ACHN (cell line): ENCODE results near the gene PLEKHA1.

Source experiments
- DNase-seq: peaks from one replicate; pipeline ENCODE4 v3.0.0-alpha.2; 2015
- in situ Hi-C: cut with HindIII; loops from 2 replicates; pipeline ENCODE4 v1.10.0; 2017; ENCODE audit warnings: low sequenced_read_pairs, low pct_ligation_motif_present, low pct_unique_long_range_greater_than_20kb

The PLEKHA1 gene

DNA sequence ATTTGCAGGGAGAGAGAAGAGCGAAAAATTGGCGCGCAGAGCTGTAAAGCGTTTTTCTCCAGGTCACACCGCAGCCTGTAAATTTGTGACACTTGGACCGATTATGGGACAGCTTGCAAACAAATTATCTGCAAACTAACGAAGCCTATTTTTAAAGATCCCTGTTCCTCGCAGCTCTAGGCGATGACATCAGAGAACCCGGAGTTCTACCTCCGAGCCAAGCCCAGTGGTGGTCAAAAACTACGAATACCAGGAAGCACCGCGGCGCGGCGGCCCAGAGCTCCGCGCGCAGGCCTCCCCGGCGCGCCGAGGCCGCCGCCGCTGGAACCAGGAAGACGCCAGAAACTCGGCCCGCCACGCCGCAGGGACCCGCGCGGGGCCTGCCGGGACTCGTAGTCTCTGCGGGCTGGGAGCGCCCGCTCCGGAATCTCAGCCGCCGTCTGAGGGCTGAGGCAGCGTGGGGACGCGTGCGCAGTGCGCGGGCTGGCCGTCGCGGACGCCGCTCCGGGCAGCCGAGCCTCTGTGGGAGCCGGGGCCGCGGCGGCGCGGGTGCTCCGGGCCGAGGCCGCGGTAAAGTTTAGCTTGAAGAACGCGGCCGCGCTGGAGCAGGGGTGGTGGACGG, at the start of gene PLEKHA1:
Gene PLEKHA1, plus strand, starts transcription at position 472 of the 622 bp plus-strand sequence. CDS start 18,493 bp downstream, outside the sequence.
- peak; percentile 96 for DNase-seq
- in situ Hi-C loops: no loop called here

DNA sequence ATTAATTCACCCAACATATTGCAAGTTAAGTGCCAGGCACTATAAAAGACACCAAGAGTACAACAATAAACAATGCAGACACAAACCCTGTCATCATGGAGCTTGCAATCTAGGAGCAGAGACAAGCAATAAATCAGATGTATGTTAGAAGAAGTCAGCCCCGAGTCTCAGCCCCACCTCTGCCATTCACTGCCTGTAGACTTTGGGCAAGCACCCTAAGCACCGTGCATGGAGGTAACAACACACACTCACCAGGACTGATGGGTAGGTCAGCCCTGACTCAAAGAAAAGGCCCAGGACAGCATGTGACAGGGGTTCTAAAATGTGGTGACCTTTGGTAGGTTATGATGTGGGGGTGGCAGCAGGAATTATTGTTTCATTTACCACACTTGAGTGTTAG, 49.3 kb upstream of the PLEKHA1 start:
- DNase-seq: no peak
- in situ Hi-C loops: no loop called here

DNA sequence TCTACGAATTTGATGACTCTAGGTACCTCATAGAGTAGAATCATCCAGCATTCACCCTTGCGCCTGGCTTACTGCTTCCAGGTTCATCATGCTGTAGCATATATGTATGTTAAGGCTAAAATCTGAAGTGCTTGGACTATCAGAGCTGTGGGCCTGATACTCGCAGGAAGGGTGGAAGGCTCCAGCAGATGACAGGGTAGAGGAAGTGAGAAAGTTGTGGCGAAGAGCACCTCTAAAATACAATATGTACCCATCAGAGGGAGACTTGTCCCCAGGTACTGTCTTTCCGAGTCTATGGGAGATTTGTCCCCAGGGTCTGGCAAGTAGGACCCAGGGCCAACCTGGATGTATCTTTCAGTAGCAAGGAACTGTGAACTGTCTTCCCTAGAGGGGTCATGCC, 48.1 kb upstream of the PLEKHA1 start:
- DNase-seq: no peak
- in situ Hi-C loops: no loop called here

DNA sequence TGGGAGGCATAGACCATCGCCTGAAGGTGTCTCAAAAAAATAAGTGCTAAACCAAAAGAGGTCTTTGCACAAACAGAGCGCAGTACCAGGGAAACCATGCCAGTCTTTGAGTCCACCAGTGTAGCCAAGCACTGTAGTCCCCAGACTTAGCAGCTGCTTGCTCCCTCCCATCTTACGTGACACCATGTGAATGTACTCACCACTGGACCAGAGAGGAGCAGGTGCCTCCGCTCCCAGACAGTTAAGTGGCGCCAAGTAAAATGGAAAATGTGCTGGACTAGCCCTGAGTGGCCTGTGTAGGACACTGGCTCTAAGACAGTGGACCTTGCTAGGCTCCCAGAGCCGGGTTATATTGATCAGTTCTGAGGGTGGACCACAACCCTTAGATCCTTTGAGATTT, 47.7 kb upstream of the PLEKHA1 start:
- no peak for DNase-seq
- in situ Hi-C loops: no loop called here

DNA sequence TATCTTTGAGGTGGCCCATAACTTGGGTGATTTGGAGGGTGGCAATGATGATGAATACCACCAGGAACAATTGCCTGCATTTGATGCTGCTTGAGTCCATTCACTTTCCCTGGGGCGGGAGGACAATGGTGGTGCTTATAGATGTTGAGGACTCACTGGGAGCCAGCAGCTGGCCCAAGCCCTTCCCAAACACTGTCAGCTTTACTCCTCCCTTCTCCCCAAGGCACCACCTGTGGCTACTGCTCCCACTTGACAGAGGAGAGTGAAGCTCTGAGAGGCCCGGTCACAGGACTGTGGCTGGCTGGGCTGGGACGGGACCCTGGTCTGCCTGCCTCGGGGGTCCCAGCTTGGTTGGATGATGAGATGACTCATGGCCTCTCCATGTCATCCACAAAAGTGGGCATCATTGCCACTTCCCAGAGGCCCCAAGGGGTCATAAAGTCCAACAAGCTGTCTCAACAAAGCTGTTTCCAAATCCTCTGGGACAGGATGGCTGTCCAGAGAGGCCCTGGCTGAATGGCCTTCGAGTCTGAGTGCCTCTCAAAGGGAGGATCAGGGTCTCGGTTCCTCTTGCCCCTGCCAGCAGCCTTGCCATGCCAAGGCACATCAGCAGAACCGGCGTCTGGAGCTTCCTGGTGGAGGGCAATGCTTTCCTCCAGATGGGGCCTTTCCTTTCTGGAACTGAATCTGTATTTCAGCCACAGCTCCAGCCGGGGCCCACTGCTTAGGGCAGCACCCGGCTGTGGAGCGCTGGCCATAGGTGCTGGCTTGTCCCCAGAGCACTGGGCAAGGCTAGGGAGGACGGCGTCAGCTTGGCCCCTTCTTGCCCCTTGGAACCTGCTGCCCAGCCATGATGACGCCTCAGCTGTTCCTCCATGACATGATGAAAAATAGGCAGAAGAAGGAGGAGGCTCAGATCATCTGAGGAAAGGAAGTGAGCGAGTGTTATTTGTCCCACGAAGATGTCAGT, 47.0 kb upstream of the PLEKHA1 start:
- DNase-seq: no peak
- in situ Hi-C loops: no loop called here

DNA sequence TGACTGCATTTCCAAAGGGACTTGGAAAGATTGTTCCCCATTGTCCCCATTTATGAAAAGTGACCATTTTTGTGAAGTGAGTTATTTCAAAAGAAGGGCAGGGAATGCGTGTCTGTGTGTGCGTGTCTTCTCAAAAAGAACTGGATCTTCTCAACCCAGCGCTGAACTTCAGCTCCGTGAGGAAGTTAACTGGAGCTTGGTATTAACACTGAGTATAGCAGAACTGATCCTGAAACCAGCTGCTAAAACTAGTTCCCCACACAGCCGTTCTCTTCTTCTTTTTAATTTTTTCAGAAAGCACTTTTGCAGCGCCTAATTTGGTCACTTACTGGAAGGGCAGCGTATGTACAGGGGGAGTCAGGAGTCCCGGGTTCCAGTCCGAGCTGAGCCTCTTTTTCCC, 45.8 kb upstream of the PLEKHA1 start:
- in situ Hi-C loops: no loop called here
- no peak for DNase-seq

DNA sequence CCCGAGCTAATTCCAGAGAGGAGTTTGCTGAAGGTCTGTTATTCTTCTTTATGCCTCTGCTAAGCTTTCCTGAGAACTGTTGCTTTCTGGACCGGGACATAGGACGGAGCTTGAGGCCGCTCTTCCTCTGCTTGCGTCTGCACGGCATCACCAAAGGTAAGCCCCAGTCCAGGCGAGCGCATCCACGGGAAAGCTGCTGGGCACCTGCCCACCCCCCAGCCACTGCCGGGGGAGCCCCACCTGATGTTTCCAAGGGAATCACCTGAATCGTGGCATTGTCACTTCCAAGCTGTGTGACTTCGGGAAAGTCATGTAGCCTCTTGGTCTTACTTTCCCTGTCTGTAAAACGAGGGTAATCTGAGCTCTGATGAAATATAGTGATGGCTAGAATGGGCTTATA, 45.1 kb upstream of the PLEKHA1 start:
- DNase-seq: no peak
- in situ Hi-C loops: no loop called here

DNA sequence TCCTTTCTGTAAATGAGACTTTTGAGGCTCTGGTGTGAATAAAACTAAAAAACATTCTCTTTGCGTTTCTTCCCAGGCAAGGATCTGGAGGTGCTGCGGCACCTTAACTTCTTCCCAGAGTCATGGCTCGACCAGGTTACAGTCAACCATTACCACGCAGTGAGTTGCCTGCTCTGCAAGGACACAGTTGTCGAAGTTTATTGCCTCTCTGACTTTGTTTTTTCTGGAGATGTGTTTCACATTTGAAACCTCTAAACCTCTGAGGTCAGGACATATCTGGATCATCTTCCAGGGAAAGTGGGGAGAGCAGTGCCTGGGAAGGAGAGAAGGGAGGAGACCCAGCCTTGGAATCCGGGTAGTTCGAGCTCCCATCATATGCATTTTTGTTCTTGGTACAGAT, 43.4 kb upstream of the PLEKHA1 start:
- peak; percentile 19 for DNase-seq
- in situ Hi-C loops: no loop called here

DNA sequence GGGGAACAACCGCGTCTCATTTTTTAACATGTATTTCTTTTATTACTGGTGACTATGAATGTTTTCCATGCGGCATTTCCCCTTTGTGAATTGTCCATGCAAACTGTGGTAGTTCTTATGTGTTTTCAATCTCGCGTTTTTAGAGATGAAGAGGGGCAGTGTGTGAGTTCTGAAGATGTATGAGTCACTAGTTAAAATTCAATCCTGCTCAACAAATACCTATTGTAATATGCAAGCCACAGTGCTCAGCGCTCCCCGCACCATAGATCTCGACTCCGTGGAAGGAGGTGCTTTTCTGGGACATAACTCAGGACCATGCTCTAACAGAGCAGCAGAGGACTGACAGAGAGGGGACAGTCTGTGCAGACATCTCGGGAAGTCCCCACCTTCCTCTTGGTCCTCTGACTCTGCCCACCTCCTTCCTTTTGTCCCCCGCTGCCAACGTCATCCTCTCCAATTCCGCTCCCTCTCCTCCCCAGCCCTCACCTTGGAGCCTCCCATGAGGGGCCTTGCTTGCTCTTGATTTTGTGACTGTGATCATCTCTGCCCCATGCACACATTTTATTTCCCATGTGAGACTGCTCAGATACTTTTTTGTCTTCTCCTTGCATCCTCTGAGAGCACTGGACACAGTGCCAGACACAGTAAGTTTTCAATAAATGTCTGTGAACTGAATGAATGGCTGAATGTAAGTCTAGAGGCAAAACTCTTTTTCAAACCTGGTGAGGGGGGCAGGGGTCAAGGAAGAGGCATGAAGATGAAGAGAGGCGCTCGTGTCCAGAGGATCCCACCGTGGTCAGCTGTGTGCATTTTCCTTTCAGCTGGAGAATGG, 42.7 kb upstream of the PLEKHA1 start:
- DNase-seq: peak; percentile 90
- in situ Hi-C loops: no loop called here

DNA sequence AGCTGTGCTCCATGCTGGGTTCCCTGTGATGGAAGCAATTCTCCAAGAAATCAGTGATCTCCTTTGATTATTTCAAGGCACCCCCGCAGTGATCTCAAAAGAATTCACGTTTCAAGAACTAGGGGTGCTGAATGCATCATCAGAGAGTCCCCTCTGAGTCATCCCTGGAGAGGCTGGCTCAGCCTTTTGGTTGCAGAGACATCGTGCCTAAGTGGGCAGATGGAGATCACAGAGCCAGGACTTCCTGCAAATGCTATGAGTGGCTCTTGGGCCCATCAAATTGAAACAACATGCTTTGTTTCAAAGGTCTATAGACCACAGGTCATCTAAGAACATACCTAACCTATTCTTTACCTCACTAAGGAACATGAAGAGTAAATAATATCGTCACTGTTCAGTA, 41.5 kb upstream of the PLEKHA1 start:
- no peak for DNase-seq
- in situ Hi-C loops: no loop called here

DNA sequence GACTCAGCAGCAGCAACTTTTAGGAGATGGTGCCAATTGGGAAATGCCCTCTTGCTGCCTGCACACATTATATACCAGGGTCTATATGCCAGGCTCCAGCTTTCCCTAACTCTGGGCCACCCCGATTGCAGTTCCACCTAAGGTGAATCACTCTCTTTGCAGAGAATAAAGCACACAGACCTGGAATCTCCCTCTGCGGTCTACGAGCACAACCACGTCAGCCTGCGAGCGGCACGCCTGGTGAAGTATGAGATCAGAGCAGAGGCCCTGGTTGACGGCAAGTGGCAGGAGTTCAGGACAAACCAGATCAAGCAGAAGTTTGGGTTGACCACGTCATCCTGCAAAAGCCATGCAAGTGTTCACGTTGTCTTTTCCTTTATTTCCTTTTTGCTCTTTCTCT, 38.2 kb upstream of the PLEKHA1 start:
- DNase-seq: no peak
- in situ Hi-C loops: no loop called here

DNA sequence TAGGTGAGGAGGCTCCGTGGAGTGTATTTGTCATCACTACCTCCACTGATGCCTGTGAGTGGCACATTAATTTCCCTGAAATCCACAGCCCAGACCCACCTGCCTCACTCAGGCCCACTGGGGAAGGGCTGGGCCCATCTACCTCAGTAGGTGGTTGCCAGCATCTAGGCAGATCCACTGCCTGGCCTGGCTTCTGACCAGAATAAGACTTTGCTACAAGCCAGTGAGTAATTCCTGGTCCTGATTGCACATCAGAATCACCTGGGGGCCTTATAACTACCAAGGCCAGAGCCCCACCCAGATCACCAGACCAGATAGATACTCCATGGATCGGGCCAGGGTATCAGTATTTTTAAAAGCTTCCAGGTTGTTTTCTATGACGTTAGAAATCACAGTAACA, 37.5 kb upstream of the PLEKHA1 start:
- no peak for DNase-seq
- in situ Hi-C loops: no loop called here

DNA sequence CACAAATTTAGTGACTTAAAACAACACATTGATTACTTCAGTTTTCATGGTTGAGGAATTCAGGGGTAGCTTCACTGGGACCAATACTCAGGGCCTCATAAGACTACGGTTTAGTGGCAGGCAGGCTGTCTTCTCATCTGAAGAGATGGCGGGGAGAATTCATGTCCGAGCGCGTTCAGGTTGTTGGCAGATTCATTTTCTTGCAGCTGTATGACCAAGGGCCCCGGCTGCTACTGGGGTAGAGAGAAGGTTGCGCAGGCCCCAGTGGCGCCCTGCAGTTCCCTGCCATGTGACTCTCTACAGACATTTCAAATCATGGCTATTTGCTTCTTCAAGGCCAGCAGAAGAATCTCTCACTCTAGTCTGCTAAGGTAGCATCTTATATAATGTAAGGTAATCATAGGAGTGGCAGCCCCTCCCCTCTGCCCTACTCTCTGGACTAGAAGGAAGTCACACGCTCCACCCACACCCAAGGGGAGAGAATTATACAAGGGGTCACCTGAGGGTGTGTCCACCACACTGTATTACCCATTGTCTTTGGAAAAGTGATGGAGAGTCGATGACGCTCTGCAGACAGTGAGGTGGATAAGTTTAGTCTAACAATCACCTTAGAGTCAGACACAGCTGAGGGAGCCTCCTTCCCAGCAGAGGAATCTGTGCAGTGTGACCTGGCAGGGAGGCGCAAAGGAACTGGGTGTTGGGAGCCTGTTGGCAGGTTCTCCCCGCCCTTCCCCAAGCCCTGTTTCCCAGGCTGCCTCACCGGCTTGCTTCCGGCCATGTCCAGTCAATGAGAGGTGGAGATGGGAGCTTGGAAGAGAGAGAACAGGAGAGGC, 35.7 kb upstream of the PLEKHA1 start:
- in situ Hi-C loops: no loop called here
- DNase-seq: no peak

DNA sequence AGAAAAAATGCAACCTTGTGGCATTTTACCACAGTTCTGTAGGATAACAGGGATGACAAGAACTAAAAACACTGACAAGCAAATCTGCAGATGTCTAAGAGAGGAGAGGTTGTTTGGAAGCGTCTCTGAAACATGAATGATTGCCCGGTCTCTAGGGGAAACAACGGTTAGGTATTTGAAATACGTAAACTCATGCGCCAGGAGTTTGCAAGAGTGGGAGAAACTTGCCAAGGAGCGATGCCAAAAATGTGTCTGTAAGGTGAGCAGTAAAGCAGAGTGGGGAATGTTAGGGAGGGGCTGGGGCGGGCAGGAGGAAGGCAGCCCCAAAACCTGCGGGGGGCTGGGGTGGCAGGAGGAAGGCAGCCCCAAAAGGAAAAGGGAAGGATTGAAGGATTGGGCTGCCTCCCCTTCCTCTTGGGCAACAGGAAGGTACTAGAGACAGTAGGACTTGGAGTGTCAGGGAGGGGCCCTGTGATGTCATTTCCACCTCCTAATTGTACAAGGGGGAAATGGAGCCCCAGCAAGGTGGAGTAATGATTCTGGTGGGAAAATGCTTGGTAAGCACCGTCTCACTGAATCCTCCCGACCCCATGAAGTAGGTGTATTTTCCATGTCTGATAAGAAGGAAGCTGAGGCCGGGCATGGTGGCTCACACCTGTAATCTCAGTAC, 33.2 kb upstream of the PLEKHA1 start:
- no peak for DNase-seq
- in situ Hi-C loops: no loop called here

DNA sequence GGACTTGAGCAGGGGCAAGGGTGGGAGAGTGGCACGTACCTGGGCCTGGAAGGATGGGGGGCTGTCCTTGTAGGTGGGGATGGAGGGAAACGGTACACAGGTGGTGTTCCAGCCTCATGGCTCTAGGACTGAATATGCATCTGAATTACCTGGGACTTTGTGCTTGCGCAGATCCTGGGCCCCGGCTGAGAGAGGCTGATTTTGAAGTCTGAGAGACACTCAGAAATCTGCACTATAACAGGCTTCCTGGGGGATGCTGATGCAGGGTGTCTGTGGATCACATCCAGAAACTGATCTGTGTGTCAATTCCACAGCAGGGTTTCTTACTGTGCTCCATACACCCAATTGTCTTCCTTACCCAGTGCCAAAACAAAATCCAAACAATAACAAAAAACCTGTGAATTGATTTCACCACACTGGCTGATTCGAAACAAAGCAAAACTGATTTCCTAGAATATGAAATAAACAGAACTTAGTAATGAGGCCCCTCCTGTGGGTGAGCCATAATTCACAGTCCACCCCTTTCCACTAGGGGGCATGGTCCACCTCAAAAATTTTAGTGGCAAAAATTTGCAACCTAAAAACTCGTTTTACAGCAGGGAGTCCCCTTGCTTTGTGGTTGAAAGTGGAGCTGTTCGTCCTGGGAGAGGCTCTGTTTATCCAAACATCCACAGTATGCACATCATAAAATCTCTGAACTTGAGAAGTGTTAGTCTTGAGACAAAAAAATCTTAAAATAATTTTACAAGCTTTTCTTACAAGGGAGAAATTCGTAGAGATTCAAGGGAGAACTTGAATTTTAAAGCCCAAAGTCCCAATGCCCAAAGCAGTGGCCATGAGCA, 32.0 kb upstream of the PLEKHA1 start:
- in situ Hi-C loops: no loop called here
- peak; percentile 59 for DNase-seq

DNA sequence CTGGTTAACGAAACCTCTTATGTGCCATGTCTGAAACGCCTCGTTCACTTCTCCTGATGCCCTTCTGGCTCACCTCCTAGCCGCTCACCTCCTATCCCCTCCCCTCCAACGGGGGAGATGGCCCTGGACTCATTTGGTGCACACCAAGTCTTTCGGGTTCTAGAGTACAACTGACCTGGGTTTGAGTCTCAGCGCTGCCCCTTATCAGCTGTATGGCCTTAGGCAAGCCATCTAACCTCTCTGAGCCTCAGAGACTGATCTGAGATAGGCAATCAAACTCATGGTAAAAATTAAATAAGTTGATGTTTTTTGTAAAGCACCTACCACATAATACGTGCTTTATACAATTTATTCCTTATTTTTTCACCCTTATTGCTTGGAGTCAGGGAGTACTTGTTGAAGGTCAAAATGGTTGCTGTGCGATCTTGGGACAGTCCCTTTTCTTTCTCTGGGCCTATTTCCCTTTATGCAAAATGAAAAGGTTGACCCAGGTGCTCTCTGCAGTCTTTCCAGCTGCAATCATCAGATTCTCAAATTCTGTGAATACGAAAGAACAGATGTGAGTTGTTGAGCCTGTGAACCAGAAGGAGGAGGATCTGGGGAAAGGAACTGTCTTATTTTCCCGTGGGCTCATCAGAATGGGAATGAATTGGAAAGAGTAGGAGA, 31.2 kb upstream of the PLEKHA1 start:
- no peak for DNase-seq
- in situ Hi-C loops: no loop called here

DNA sequence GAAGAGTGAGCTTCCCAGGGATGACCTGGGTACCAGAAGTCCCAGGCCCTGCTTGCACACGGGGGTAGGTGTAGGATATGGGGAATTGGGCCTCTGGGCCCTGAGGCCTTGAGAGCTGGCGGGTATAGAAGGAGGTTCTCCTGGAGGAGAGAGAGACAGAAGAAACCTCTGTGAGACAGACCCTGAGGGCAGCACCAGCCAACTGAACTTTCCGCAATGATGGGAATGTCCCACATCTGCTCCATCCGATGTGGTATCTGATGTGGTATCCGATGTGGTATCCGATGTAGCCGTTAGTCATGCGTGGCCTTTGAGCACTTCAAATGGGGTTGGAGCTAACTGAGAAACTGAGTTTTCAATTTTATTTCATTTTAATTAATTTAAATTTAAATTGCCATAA, 30.6 kb upstream of the PLEKHA1 start:
- in situ Hi-C loops: no loop called here
- no peak for DNase-seq
